T-helper 1 cell treated with Interleukin-12 subunit alpha and Interleukin-12 subunit beta and Interleukin-4 antibody, amounts not matched to agents 30 ng/mL and 1 ng/mL, for 36 hours (primary cell): ENCODE measurements around the gene PSD2. TPM values are rescaled to one million over a fixed set of nuclear protein-coding genes. Genes with fewer than 3 reads are reported as not detected.

Experiments used
- intact Hi-C: fragments of 100-400 bp; cut with micrococcal nuclease; formaldehyde crosslinking; loops from one replicate; pipeline ENCODE4 v1.15.1; 2024
- total RNA-seq: library from RNA; stranded (reverse); gene quantifications from 2 replicates; pipeline ENCODE4 v1.2.3, GENCODE V29; 2022

The PSD2 gene
- total RNA-seq, 1 donor from 2014 or later = not detected

DNA sequence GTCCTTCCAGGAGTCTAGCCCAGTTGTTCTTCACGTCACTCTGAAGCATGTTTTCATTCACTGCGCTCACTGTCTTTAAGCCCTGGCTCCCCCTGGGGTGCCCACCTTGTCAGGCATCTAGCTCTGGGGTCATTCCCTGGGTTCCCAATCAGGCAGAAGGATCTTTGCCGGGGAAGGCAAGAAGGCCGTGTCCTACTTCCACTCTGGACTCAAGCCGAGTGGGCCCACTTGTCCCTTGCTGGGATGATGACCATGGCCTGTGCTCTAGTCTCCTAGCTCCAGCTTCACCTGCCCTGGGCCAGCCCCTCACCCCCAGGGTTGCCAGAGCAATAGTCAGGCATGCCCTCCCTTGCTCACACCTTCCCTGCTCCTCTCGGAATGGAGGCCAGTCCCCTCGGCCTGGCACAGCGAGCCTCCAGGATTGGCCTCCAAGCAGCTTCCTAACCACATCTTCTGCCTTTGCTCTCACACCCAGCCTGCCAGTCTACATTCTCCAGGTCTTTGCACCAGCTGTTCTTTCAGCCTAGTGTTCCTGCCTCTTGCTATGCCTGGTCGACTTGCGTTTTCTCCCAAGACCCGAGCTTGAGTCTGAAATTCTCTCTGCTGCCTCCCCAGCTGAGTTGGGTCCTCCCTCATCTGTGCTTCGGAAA lies 32.2 kb upstream of the PSD2 start:
- intact Hi-C loops = no loop called here

DNA sequence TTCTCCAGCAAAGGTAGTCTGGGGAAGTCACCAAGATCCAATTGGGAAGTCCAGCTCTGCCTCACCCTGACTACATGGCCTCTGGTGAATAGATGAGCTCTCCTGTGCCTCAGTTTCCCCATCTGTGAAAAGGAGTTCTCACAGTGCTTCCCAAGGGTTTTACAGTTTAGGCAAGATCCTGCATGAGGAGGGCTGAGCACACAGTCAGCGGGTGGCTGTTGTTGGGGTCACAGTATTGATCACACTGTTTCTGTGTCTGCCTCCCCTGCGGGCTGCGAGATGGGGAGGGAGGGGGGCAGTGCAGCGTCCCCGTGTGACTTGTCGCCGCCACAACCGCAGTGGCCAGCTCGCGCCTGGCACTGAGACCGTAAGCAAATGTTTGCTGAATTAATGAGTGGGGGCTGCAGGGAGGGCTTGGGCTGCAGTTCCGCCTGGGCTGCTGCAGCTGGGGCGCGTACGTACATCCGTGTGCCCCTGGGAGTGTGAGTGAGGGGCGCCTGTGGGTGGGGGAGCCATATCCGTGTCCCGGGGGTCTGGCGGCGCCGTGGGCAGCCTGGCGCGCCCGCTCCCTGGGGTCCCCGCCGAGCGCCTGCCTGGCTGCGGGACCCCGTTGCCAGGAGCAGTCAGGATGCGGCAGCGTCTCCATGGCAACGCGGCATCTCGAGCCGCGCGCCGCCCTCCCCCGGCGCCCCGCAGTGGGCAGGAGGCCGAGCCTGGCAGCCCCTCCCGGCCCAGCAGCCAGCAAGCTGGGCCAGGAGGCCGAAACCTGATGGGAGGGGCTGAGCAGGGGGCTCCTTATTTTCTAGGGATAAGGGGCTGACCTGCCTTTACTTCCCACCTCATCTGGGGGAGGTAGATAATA lies 31.4 kb upstream of the PSD2 start:
- intact Hi-C loops = loop anchor here (2.0 kb wide), 1 partner anchor 349 kb away; no protein-coding TSS in a partner anchor

GRCh38 chr5:139764886-139765408 lies 30.7 kb upstream of the PSD2 start:
- intact Hi-C loops = loop anchor here (1.0 to 2.0 kb wide), 7 partner anchors 10 to 350 kb away; no protein-coding TSS in a partner anchor

DNA sequence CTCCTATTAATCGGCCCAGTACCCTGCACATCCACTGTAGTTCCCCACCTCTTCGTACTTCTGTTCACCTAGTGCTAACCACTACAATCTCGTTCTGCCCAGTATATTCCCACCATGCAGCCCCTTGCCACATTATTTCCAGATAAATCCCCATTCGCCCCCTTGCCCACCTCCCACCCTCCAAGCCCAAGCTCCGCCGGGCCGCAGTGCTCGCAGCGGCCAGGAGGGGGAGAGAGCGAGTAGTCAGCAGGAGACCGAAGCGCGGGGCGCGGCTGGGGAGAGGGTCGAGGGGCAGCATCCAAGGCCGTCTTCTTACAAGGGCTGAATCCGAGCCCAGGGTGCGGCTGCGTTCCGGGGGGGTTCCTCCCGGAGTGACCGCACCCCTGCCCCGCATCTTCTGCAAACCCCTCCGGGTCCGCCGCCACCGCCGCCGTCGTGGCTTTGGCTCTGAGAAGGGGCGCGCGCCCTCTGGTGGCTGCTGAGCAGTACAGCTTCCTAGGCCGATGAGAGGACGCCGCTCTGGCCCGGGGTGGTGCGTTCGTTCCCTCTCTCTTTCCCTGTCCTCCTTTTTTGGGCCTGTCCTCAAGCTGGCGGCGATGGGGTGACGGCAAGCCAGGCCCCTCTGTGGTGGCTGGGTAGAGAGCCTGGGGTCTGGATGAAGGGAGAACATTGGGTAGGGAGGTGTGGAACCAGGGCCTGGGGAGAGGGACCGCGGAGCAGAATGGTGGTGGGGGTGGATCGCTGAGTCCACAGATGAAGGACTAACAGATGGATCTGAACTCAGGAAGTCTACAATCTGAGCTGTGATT lies 30.0 kb upstream of the PSD2 start:
- intact Hi-C loops = loop anchor here (1.0 to 2.0 kb wide), 7 partner anchors 10 to 351 kb away; no protein-coding TSS in a partner anchor

- intact Hi-C loops = no loop called here
Observed at GRCh38 chr5:139767960-139768359, 27.6 kb upstream of the PSD2 start.

DNA sequence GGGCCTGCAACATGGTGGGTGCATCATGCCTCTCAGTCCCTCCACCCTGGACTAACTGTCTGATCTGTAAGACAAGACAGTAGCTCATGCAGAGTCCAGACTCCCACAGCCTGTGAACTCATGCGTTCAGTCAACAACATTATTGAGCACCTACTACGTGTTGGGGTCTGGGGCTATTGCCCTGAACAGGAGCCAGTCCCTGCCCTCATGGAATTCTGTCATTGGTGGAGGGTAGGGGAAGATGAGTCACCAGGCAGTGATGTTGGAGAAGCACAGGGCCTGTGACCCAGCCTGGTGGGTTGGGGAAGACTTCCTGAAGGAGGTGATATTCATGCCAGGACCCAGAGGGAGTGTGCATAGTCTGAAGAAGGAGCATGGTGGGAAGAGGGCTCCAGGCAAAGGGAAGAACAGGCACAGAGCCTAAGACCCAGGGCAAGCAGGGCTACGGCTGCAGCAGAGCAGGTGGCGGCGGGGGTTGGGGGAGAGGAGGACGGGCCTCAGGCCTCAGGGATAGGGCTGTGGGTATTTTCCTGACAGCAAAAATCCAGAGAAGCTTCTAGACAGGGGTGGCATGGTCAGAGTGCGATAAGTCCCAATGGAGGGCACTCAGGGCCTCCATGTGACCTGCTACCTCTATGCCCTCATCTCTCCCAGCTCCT lies 26.7 kb upstream of the PSD2 start:
- intact Hi-C loops = no loop called here

- intact Hi-C loops = no loop called here
Observed at GRCh38 chr5:139769477-139769876, 26.1 kb upstream of the PSD2 start.

GRCh38 chr5:139770722-139771121 lies 24.9 kb upstream of the PSD2 start:
- intact Hi-C loops = no loop called here

GRCh38 chr5:139772089-139772791 lies 23.4 kb upstream of the PSD2 start:
- intact Hi-C loops = no loop called here

- intact Hi-C loops = no loop called here
Observed at GRCh38 chr5:139772927-139773690, 22.5 kb upstream of the PSD2 start.

GRCh38 chr5:139774980-139775661 lies 20.5 kb upstream of the PSD2 start:
- intact Hi-C loops = loop anchor here (1.0 kb wide), 1 partner anchor 10 kb away; no protein-coding TSS in a partner anchor

DNA sequence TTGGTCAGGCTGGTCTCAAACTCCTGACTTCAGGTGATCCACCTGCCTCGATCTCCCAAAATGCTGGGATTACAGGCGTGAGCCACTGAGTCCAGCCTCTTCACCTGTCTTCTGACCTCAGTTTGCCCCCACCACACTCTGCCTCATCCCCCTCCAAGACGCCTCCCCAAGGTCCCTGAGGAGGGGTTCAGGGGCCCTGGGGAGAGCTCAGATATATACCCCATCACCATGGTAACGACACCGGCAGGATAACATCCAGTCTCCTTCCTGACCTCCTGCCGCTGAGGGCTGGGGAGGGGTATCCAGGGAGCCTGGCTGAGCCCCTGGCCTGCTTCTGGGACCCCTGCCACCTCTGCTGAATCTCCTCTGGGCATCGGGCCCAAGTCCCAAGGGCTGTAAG lies 19.7 kb upstream of the PSD2 start:
- intact Hi-C loops = loop anchor here (1.0 kb wide), 1 partner anchor 11 kb away; no protein-coding TSS in a partner anchor

DNA sequence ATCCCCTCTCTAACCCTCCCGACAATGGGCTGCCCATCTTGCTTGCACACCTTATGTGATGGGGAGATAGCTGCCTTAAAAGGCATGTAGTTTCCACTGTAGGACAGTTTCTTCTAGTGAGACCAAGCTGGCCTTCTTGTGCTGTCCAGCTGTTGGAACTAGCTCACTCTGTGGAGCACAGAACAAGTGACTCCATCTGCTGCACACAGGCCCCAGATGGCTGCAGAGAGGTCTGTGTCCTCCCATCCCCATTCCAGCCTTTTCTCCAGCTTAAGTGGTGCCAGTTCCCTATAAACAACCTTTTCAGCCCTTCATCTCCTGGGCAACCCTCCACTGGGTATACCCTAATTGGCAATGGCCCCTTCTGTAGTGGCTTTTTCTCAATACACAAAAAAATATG lies 18.7 kb upstream of the PSD2 start:
- intact Hi-C loops = no loop called here

DNA sequence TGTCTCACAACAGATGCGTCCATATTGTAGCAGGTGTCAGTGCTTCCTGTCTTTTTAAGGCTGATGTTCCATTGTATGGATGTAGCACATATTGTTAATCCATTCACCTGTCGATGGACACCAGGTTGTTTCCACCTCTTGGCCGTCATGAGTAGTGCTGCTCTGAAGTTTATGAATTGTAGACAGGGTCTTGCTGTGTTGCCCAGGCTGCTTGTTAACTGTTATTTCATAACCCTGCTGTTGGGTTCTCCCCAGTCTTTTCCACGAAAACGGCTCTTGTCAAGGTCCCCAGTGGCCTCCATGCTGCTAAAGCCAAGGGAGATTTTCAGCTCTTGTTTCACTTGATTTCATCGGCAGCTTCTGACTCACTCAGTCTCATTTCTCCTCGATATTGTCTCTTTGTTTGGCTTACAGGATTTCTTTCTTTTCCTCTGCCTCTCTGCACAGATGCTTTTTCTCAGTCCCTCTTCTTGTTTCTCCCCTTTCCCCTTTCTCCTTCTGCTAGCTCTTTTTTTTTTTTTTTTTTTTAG lies 12.1 kb upstream of the PSD2 start:
- intact Hi-C loops = no loop called here

- intact Hi-C loops = no loop called here
Observed at GRCh38 chr5:139784488-139784887, 11.1 kb upstream of the PSD2 start.

- intact Hi-C loops = loop anchor here (1.0 kb wide), 5 partner anchors 22 to 370 kb away; no protein-coding TSS in a partner anchor
Observed at GRCh38 chr5:139787257-139787567, 8.4 kb upstream of the PSD2 start.

DNA sequence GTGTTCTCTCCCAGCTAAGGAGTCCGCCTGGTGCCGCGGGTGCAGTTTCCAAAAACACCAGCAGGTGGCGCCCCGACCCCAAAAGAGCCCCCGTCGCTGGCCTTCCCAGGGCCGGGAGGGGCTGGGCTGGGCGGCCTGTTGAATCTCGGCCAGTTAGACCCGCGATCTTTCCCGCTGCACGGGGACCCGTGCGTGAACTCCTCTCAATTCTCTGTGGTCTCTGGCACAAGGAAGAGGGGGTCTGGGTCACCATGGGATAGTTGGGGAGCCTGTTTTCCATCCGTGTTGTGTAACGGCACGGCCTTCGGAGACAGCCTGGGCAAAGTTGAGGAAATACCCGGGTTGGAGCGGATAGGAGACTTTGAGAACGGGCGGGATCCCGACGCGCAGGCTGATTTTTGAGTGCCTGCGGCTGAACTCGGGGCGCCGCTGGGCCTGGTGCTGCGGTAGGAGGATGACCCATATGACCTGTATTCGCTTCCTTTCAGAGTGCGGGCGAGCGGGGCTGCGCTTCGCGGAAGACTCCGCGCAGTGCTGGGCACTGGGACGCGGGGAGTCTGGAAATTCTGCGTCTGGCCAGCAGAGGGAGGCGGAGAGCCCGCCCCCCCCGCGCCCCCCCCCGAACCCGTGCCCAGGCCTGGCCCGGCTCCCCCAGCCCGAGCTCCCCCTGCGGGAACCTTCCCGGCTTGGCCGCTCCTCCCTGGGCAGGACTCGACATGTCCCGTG lies 7.9 kb upstream of the PSD2 start:
- intact Hi-C loops = loop anchor here (1.0 kb wide), 5 partner anchors 22 to 370 kb away; no protein-coding TSS in a partner anchor
